ENCODE measurements around the gene ACOT11.

ACOT11 gene

GRCh38 chr1:54565113-54565501 is 17.1 kb downstream of the ACOT11 start:
- no peak for ATAC-seq

- ATAC-seq: no peak
Observed at GRCh38 chr1:54566438-54567141, 18.6 kb downstream of the ACOT11 start.

GRCh38 chr1:54567961-54568360 is 19.9 kb downstream of the ACOT11 start:
- ATAC-seq: no peak

- ATAC-seq: no peak
Observed at GRCh38 chr1:54569339-54569738, 21.3 kb downstream of the ACOT11 start.

- ATAC-seq: no peak
Observed at GRCh38 chr1:54570161-54570560, 22.1 kb downstream of the ACOT11 start.

GRCh38 chr1:54571326-54571725 is 23.3 kb downstream of the ACOT11 start:
- ATAC-seq: no peak

- ATAC-seq: no peak
Observed at GRCh38 chr1:54571803-54572541, 23.9 kb downstream of the ACOT11 start.

GRCh38 chr1:54572542-54572850 is 24.5 kb downstream of the ACOT11 start:
- no peak for ATAC-seq

- no peak for ATAC-seq
Observed at GRCh38 chr1:54574158-54574778, 26.2 kb downstream of the ACOT11 start.

GRCh38 chr1:54575161-54575560 is 27.1 kb downstream of the ACOT11 start:
- ATAC-seq: no peak

GRCh38 chr1:54575605-54576290 is 27.7 kb downstream of the ACOT11 start:
- no peak for ATAC-seq

- no peak for ATAC-seq
Observed at GRCh38 chr1:54577612-54578011, 29.6 kb downstream of the ACOT11 start.

GRCh38 chr1:54579337-54579781 is 31.3 kb downstream of the ACOT11 start:
- no peak for ATAC-seq

- no peak for ATAC-seq
Observed at GRCh38 chr1:54580856-54581550, 33.0 kb downstream of the ACOT11 start.

- ATAC-seq: no peak
Observed at GRCh38 chr1:54581621-54582035, 33.6 kb downstream of the ACOT11 start.

GRCh38 chr1:54582566-54583306 is 34.7 kb downstream of the ACOT11 start:
- no peak for ATAC-seq

- ATAC-seq: no peak
Observed at GRCh38 chr1:54583307-54583686, 35.3 kb downstream of the ACOT11 start.

GRCh38 chr1:54583871-54584270 is 35.8 kb downstream of the ACOT11 start:
- ATAC-seq: no peak

GRCh38 chr1:54584575-54584974 is 36.5 kb downstream of the ACOT11 start:
- ATAC-seq: no peak

GRCh38 chr1:54585181-54586066 is 37.4 kb downstream of the ACOT11 start:
- ATAC-seq: no peak

- no peak for ATAC-seq
Observed at GRCh38 chr1:54588377-54588776, 40.3 kb downstream of the ACOT11 start.

All from activated CD4-positive, CD25-positive, alpha-beta regulatory T cell treated with anti-CD3 and anti-CD28 coated beads, Interleukin-2, amount 50 U/mL, for 24 hours (primary cell).